ENCODE data around the gene SIX4.

DNA sequence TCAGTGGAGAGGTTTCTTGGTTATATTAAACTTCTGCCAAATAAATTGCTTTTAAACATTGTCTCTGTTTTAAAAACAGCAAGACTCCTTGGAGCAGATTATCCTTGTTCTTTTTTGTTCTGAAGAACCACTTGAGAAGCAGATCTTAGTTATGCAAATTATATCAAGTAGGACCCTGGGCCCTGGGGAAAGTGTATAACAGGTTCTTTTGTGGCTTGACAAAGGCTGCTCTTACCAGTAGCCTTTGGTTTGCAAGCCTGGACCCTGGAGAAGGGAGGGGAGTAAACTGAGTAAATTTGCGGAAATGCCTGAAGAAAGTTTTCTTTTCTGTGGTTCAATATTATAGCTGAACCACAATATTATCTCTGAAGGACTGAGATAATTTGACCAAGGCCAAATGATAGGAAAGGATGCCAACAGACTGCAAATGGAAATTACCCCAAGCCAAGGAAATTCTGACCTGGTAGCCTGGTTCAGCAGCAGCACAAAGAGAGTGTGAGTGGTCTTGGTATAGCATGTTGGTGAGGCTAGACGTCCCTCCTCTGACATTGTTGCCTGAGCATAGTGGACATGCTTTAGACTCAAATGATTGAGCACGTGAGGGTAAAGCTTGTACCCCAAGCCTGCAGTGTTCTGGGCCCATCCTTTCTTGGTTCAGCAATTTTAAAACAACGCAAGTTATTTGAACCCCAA is 44.4 kb downstream of the SIX4 start:
- TF ChIP-seq, protein P1, sequence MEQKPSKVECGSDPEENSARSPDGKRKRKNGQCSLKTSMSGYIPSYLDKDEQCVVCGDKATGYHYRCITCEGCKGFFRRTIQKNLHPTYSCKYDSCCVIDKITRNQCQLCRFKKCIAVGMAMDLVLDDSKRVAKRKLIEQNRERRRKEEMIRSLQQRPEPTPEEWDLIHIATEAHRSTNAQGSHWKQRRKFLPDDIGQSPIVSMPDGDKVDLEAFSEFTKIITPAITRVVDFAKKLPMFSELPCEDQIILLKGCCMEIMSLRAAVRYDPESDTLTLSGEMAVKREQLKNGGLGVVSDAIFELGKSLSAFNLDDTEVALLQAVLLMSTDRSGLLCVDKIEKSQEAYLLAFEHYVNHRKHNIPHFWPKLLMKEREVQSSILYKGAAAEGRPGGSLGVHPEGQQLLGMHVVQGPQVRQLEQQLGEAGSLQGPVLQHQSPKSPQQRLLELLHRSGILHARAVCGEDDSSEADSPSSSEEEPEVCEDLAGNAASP (IDR thresholded peaks at IDR 0.05): no peak
- TF ChIP-seq BHLHE40 (IDR thresholded peaks at IDR 0.05; ENCODE audit: low read length) (no peak), CREB1 (IDR thresholded peaks at IDR 0.05) (no peak), CREB1 (CRISPR knock-in tag; IDR thresholded peaks at IDR 0.05) (no peak), SP2 (IDR thresholded peaks at IDR 0.05; ENCODE audit: extremely low read depth, low read depth, low read length, poor library complexity, severe bottlenecking) (no peak), ZC3H8 (IDR thresholded peaks at IDR 0.05) (no peak), POLR2A (conservative IDR thresholded peaks at IDR 0.05) (no peak), HIVEP1 (CRISPR knock-in tag; IDR thresholded peaks at IDR 0.05) (no peak)
- TF ChIP-seq, protein P2, sequence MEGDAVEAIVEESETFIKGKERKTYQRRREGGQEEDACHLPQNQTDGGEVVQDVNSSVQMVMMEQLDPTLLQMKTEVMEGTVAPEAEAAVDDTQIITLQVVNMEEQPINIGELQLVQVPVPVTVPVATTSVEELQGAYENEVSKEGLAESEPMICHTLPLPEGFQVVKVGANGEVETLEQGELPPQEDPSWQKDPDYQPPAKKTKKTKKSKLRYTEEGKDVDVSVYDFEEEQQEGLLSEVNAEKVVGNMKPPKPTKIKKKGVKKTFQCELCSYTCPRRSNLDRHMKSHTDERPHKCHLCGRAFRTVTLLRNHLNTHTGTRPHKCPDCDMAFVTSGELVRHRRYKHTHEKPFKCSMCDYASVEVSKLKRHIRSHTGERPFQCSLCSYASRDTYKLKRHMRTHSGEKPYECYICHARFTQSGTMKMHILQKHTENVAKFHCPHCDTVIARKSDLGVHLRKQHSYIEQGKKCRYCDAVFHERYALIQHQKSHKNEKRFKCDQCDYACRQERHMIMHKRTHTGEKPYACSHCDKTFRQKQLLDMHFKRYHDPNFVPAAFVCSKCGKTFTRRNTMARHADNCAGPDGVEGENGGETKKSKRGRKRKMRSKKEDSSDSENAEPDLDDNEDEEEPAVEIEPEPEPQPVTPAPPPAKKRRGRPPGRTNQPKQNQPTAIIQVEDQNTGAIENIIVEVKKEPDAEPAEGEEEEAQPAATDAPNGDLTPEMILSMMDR (IDR thresholded peaks at IDR 0.05 in 2 of 3, conservative IDR thresholded peaks at IDR 0.05 in 1 of 3; ENCODE audit: insufficient read depth in 2 of 3, low read depth in 1 of 3, low read length in 3 of 3): no peak
- TF ChIP-seq, protein P3, sequence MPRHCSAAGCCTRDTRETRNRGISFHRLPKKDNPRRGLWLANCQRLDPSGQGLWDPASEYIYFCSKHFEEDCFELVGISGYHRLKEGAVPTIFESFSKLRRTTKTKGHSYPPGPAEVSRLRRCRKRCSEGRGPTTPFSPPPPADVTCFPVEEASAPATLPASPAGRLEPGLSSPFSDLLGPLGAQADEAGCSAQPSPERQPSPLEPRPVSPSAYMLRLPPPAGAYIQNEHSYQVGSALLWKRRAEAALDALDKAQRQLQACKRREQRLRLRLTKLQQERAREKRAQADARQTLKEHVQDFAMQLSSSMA (CRISPR knock-in tag; IDR thresholded peaks at IDR 0.05): no peak
- TF ChIP-seq, protein P4, sequence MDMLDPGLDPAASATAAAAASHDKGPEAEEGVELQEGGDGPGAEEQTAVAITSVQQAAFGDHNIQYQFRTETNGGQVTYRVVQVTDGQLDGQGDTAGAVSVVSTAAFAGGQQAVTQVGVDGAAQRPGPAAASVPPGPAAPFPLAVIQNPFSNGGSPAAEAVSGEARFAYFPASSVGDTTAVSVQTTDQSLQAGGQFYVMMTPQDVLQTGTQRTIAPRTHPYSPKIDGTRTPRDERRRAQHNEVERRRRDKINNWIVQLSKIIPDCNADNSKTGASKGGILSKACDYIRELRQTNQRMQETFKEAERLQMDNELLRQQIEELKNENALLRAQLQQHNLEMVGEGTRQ (CRISPR knock-in tag; IDR thresholded peaks at IDR 0.05): no peak

All from K562 (cell line).